Measurements from ENCODE around the gene CSTA. TPM values are rescaled to one million over a fixed set of nuclear protein-coding genes. Genes with fewer than 3 reads are reported as not detected.

Gene CSTA
- total RNA-seq, 1 experiment from 2014 or later = not detected

DNA sequence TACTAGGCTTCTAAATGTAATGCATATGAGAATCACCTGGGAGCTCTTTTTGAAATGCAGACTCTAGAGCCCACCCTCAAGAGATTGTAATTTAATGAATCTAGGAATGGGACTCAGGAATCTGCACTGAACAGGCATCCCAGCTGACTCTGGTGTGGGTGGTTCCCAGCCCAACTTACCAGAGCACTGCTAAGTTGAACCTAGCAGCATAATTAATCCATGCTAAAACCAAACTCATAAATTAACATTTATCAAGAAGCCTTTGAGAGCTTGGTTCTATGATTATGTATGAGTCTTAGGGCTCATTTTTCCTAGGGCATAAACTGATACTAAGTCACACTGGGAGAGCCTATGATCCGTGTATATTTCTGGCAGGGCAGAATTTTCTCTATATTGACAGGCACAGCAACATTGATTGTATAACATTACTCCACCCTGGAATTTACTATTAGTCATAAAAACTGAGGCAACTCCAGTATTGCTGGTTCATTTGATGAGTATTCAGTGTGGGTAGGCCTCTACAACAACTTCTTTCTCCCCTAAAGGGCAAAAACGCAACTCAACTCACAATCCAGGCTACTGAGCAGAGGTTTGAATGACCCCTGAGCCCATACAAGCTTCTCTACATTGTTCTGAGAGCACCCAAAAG, 10.7 kb upstream of the CSTA start:
- no peaks in the 10 kb centered on the region for H3K79me2 ChIP-seq (ENCODE audit: low read length)
- H3K4me2 ChIP-seq (ENCODE audit: low read length) = peak overlapping the region; percentile 47
- TF ChIP-seq EZH2 (IDR thresholded peaks at IDR 0.05; ENCODE audit: low read length, unreplicated experiment) (no peak), EZH2phosphoT487 (IDR thresholded peaks at IDR 0.05; ENCODE audit: borderline replicate concordance, low read length) (no peak)
- TF ChIP-seq, protein P1, sequence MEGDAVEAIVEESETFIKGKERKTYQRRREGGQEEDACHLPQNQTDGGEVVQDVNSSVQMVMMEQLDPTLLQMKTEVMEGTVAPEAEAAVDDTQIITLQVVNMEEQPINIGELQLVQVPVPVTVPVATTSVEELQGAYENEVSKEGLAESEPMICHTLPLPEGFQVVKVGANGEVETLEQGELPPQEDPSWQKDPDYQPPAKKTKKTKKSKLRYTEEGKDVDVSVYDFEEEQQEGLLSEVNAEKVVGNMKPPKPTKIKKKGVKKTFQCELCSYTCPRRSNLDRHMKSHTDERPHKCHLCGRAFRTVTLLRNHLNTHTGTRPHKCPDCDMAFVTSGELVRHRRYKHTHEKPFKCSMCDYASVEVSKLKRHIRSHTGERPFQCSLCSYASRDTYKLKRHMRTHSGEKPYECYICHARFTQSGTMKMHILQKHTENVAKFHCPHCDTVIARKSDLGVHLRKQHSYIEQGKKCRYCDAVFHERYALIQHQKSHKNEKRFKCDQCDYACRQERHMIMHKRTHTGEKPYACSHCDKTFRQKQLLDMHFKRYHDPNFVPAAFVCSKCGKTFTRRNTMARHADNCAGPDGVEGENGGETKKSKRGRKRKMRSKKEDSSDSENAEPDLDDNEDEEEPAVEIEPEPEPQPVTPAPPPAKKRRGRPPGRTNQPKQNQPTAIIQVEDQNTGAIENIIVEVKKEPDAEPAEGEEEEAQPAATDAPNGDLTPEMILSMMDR (conservative IDR thresholded peaks at IDR 0.05; ENCODE audit: low read depth, low read length) = no peak
- peak overlapping the region; percentile 27 for H3K27ac ChIP-seq (ENCODE audit: low read length)
- DNase-seq = peak; percentile 81
- H3F3A ChIP-seq (ENCODE audit: low read length, unreplicated experiment) = no peaks in the 10 kb centered on the region
- H3K9ac ChIP-seq (ENCODE audit: low read length) = no peak overlapping the region
- no peak overlapping the region for H3K4me3 ChIP-seq (ENCODE audit: low read length)
- H2AFZ ChIP-seq (ENCODE audit: low read length) = peak overlapping the region; percentile 77
- ChIA-PET POLR2A (ENCODE audit: unreplicated experiment) (no interaction called here), CTCF (interaction anchor here (0.5 to 0.6 kb wide), 2 partner anchors 31 to 71 kb away, joined by 3 to 4 read pairs; no protein-coding TSS in a partner anchor)
- peak; percentile 79 for ATAC-seq
- no peaks in the 10 kb centered on the region for H3K36me3 ChIP-seq (ENCODE audit: low read depth, low read length)
- H3K4me1 ChIP-seq (ENCODE audit: insufficient read depth, low read length) = peaks cover 26% of the 10 kb centered on the region
- intact Hi-C loops (cut with micrococcal nuclease) = no loop called here
- no peaks in the 10 kb centered on the region for H3K27me3 ChIP-seq (ENCODE audit: low read length)
- BruUV-seq (replicated peaks) = no TSS peak
- no peaks in the 10 kb centered on the region for H3K9me2 ChIP-seq (replicated peaks; ENCODE audit: low read length)
- no peaks in the 10 kb centered on the region for H4K20me1 ChIP-seq (ENCODE audit: low read length)
- no peaks in the 10 kb centered on the region for H3K9me3 ChIP-seq (ENCODE audit: low read length)

DNA sequence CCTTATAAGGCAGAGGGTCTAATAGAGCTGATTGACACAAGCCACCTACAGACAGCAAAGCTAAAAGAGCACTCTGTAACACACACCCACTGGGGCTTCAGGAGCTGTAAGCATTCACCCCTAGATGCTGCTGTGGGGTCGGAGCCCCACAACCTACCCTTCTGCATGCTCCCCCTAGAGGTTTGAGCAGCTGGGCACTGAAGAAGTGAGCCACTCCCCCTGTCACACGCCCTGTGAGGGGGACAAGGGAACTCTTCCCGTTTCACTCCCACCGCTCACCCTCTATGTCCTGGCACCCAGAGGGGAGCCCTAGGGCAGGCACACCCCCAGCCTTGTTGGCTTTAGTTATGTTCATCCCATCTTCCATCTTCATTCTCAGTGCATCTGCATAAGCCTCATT, 9.4 kb upstream of the CSTA start:
- Histone ChIP-seq H3K27ac (ENCODE audit: low read length) (no peak overlapping the region), H2AFZ (ENCODE audit: low read length) (no peak overlapping the region), H3F3A (ENCODE audit: low read length, unreplicated experiment) (no peaks in the 10 kb centered on the region), H3K9ac (ENCODE audit: low read length) (no peak overlapping the region), H3K4me3 (ENCODE audit: low read length) (no peak overlapping the region), H3K79me2 (ENCODE audit: low read length) (no peaks in the 10 kb centered on the region), H3K4me1 (ENCODE audit: insufficient read depth, low read length) (peaks cover 27% of the 10 kb centered on the region), H3K36me3 (ENCODE audit: low read depth, low read length) (no peaks in the 10 kb centered on the region), H3K4me2 (ENCODE audit: low read length) (no peak overlapping the region), H3K27me3 (ENCODE audit: low read length) (no peaks in the 10 kb centered on the region), H4K20me1 (ENCODE audit: low read length) (no peaks in the 10 kb centered on the region), H3K9me2 (replicated peaks; ENCODE audit: low read length) (no peaks in the 10 kb centered on the region), H3K9me3 (ENCODE audit: low read length) (no peaks in the 10 kb centered on the region)
- BruUV-seq (replicated peaks) = no TSS peak
- ChIA-PET CTCF (no interaction called here), POLR2A (ENCODE audit: unreplicated experiment) (no interaction called here)
- TF ChIP-seq EZH2 (IDR thresholded peaks at IDR 0.05; ENCODE audit: low read length, unreplicated experiment) = no peak
- TF ChIP-seq, protein P1 (conservative IDR thresholded peaks at IDR 0.05; ENCODE audit: low read depth, low read length) = no peak
- no peak for TF ChIP-seq EZH2phosphoT487 (IDR thresholded peaks at IDR 0.05; ENCODE audit: borderline replicate concordance, low read length)
- DNase-seq (no peak), ATAC-seq (no peak)
- intact Hi-C loops (cut with micrococcal nuclease) = no loop called here

DNA sequence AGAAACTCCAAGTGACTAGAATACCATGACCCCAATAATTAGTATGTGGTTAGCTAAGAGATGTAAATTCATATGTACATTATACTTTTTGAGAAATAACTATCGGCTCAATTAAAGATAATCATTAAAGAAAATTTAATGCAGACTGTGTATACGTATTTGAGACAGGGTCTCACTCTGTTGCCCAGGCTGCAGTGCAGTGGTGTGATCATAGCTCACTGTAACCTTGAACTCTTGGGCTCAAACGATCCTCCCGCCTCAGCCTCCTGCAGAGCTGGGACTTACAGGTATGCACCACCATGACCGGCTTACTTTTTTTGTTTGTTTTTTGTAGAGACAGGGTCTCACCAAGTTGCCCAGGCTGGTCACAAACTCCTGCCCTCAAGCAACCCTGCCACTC, 8.7 kb upstream of the CSTA start:
- DNase-seq = no peak
- CTCF ChIA-PET = interaction anchor here (0.6 kb wide), 1 partner anchor 35 kb away, joined by 3 read pairs; no protein-coding TSS in a partner anchor
- intact Hi-C loops (cut with micrococcal nuclease) = no loop called here

More for the DNA sequence above, 8.7 kb upstream of the CSTA start:
- Histone ChIP-seq H3K9me3 (ENCODE audit: low read length) (no peaks in the 10 kb centered on the region), H2AFZ (ENCODE audit: low read length) (no peak overlapping the region), H3K9ac (ENCODE audit: low read length) (no peak overlapping the region), H3K79me2 (ENCODE audit: low read length) (no peaks in the 10 kb centered on the region), H3K4me1 (ENCODE audit: insufficient read depth, low read length) (peaks cover 27% of the 10 kb centered on the region), H3K27me3 (ENCODE audit: low read length) (no peaks in the 10 kb centered on the region), H3K36me3 (ENCODE audit: low read depth, low read length) (no peaks in the 10 kb centered on the region), H3K27ac (ENCODE audit: low read length) (no peak overlapping the region), H4K20me1 (ENCODE audit: low read length) (no peaks in the 10 kb centered on the region), H3F3A (ENCODE audit: low read length, unreplicated experiment) (no peaks in the 10 kb centered on the region), H3K4me3 (ENCODE audit: low read length) (no peak overlapping the region), H3K9me2 (replicated peaks; ENCODE audit: low read length) (no peaks in the 10 kb centered on the region), H3K4me2 (ENCODE audit: low read length) (no peak overlapping the region)
- ATAC-seq = no peak
- POLR2A ChIA-PET (ENCODE audit: unreplicated experiment) = no interaction called here
- TF ChIP-seq, protein P1 (conservative IDR thresholded peaks at IDR 0.05; ENCODE audit: low read depth, low read length) = no peak
- TF ChIP-seq EZH2 (IDR thresholded peaks at IDR 0.05; ENCODE audit: low read length, unreplicated experiment) = no peak
- no peak for TF ChIP-seq EZH2phosphoT487 (IDR thresholded peaks at IDR 0.05; ENCODE audit: borderline replicate concordance, low read length)
- BruUV-seq (replicated peaks) = no TSS peak

Measured in PC-3 (cell line).